HG02885 (cell line): ENCODE results near the gene TBC1D25.
A peak's percentile ranks its signal among the peaks of the same experiment; 100 is the strongest.
"Not testable (repeated sequence)": the region's sequence is repeated elsewhere in the genome, so short reads cannot be mapped to it uniquely, and the experiment has no call there.

Source experiments
- ATAC-seq: cut with Tn5 transposase; IDR thresholded peaks from one replicate; pipeline ENCODE4 v1.9.1; 2021; ENCODE audit warnings: mild to moderate bottlenecking; ENCODE audit not compliant: unreplicated experiment, poor library complexity

The TBC1D25 gene

GRCh38 chrX:48555731-48556325 lies 16.3 kb downstream of the TBC1D25 start:
- not testable (repeated sequence) for ATAC-seq

- no peak for ATAC-seq
Observed at GRCh38 chrX:48558271-48558670, 18.8 kb downstream of the TBC1D25 start.

DNA sequence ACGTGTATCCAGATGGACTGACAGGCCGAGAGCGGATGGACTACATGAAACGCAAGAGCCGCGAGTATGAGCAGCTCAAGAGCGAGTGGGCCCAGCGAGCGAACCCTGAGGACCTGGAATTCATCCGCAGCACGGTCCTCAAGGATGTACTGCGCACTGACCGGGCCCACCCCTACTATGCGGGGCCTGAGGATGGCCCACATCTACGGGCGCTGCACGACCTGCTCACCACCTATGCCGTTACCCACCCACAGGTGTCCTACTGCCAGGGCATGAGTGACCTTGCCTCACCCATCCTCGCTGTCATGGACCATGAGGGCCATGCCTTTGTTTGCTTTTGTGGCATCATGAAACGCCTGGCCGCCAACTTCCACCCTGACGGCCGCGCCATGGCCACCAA lies 20.1 kb downstream of the TBC1D25 start:
- no peak for ATAC-seq

GRCh38 chrX:48560056-48560455 lies 20.5 kb downstream of the TBC1D25 start:
- ATAC-seq: no peak

DNA sequence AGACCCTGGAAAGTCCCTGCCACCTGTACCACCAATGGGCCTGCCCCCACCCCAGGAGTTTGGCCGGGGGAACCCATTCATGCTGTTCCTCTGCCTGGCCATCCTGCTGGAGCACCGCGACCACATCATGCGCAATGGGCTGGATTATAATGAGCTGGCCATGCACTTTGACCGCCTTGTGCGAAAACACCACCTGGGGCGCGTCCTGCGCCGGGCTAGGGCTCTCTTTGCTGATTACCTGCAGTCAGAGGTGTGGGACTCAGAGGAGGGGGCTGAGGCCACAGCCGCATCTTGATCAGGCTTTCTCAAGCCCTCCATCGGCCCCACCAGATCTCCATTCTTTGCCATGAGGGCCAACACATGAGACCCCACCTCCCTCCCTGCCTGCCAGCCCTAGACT lies 21.2 kb downstream of the TBC1D25 start:
- no peak for ATAC-seq

- peak; percentile 39 for ATAC-seq
Observed at GRCh38 chrX:48569958-48570357, 30.4 kb downstream of the TBC1D25 start.

DNA sequence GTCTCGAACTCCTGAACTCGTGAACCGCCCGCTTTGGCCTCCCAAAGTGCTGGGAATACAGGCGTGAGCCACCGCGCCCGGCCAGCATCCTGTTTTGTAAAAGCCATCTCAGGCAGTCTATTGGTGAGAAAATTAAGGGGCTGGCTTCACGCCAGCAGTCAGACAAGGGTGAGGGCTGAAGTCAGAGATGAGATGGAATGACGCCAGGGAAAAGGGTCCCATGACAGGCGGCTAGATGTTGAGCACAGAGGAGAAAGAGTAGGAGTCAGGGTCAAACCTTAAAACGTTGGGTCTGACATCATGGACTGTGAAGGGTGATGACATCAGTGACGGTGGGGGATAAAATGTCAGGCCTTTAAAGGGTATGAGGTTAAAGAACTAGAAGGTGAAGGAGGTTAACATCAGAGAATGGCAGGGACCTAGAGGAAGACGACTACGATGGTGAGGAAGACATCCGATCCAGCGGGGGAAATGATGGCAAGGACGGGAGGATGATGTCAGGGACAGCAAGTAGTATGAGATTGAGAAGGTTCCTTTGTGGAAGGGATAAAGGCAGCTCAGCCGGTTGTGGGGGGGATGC lies 34.3 kb downstream of the TBC1D25 start:
- no peak for ATAC-seq

DNA sequence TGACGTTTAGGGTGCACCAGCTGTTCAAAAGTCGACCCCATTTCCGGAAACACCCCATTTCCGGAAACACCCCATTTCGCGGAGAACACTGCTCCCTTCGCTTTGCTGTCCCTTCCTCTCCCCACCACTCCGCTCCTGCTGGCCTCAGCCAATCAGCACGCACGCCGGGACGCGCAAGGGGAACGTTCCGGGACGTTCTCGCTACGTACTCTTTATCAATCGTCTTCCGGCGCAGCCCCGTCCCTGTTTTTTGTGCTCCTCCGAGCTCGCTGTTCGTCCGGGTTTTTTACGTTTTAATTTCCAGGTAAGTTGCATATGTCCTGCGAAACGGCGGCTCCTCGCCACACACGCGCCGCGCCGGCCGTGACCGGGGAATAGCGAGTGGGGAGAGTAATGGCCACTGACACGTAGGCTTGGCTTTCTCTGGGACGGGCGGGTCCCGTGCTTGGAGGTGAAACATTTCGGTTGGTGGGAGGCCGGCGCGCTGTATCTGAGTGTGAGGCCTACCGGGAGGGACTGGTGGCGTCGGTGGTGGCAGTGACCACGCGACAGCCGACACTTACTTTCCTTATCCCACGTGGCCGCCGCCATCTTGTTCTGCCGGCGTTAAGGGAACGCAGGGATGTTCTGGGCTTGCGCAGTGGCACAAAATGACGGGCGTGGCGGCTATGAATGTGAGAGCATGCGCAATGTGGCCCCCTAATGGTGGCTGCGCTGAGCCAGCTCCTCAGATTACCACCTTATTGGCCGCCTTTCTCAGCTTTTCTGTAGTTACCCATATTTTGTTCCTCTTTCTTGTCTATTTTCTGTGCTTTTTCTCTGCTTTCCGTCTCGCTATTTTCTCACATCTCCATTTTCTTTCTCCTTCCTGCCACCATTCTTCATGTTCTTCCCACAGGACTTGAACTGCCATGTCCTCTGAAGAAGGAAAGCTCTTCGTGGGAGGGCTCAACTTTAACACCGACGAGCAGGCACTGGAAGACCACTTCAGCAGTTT lies 35.1 kb downstream of the TBC1D25 start, which contains the start of gene RBM3:
TSS of gene RBM3 (plus strand) at position 215 of the 997 bp plus-strand sequence. CDS start at position 912, 697 bp downstream.
- ATAC-seq: peak; percentile 87

DNA sequence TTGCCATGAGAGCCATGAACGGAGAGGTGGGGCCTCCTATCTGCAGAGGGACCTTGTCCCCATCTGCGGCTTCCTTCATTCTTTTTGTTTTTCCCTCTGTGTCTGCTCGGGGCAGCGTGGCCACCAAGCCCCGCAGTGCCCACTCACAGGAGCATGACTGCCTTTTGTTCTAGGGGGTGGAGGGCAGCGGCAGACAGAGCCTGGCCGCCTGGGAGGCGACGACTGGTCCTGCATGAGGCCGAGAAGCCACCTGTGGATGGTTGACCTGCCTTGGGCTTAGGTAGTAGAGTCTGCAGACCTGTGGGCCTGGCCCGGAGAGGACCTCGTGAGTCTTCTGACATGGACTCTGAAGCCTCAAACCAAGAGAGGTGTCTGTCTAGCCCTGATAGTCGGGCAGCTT lies 36.1 kb downstream of the TBC1D25 start:
- ATAC-seq: no peak

GRCh38 chrX:48576108-48576507 lies 36.6 kb downstream of the TBC1D25 start:
- no peak for ATAC-seq

DNA sequence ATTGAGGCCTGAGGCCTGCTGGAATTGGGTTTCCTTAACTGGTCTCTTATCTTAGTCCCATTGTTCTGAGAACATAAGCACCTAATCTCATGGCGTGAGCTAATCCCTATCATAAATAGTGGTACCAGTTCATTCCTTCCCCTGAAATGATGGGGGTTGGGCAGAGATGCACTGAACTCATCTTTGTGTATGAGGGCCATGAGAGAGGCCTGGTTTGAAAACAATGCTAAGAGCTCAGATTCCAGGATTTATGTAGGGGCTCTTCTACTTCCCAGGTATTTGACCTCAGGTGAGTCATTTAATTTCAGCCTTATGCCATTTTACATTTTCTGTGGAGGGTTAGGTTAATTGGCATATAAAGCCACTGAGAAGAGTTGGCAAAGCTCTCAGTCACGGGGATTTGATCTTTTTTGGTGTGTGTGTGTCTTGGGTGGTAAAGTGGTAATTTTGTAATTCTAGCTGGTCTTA lies 39.2 kb downstream of the TBC1D25 start:
- no peak for ATAC-seq

- no peak for ATAC-seq
Observed at GRCh38 chrX:48579259-48579658, 39.7 kb downstream of the TBC1D25 start.

DNA sequence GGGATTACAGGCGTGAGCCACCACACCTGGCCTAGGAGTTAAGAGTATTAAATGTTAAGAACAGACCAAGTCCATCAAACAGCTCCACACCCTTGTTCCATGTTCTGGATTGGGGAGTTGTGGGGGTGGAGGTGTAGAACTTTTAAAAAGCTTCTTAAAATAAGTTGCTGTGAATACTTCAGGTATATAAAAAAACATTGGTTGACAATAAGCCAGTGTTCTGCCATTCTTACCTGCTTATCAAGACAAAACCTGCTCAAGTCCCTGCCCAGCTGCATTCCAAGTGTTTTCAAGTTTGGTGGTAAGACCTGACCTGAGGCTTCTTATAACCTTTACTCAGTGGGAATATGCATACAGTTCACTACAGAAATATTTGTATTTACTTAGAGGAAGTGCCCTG lies 41.1 kb downstream of the TBC1D25 start:
- ATAC-seq: no peak

DNA sequence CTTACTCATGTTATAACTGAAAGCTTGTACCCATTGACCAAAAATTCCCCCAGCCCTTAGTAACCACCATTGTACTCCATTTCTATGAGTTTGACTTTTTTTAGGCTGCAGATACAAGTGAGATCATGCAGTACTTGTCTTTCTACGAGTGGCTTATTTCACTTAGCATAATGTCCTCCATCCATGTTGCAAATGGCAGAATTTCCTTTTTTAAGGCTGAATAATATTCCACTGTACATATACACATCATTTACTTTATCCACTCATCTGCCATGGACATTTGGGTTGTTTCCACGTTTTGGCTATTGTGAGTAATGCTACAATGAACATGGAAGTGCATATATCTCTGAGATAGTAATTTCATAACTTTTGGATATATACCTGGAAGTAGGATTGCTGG lies 45.2 kb downstream of the TBC1D25 start:
- no peak for ATAC-seq

DNA sequence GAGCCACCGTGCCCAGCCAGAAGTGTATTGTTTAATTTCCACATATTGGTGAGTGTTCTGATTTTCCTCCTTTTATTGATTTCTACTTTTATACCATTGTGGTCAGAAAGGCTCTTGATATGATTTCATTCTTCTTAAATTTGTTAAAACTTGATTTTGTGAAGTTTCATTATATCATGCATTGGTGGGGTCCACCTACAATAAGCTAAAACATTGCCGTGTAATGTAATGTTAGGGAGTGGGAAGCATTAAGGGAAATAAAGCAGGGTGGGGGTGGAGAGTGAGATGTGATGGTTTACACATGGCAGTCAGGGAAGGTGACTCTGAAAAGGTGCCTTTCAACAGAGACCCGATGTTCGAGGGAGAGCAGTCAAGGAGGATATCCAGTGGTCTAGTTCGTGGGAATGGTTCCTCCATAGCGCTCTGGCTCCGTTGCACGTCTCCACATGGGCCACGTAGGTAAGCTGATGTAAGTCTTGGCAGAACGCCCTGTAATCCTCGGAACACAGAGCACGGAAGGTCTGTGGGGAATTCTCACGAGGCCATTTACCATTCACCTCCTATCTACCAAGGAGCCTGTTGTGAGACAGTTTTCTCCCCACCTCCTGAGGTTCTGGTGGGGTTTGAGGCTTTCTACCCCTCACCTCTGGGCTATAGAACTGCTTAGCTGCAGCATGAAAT lies 50.1 kb downstream of the TBC1D25 start:
- no peak for ATAC-seq

DNA sequence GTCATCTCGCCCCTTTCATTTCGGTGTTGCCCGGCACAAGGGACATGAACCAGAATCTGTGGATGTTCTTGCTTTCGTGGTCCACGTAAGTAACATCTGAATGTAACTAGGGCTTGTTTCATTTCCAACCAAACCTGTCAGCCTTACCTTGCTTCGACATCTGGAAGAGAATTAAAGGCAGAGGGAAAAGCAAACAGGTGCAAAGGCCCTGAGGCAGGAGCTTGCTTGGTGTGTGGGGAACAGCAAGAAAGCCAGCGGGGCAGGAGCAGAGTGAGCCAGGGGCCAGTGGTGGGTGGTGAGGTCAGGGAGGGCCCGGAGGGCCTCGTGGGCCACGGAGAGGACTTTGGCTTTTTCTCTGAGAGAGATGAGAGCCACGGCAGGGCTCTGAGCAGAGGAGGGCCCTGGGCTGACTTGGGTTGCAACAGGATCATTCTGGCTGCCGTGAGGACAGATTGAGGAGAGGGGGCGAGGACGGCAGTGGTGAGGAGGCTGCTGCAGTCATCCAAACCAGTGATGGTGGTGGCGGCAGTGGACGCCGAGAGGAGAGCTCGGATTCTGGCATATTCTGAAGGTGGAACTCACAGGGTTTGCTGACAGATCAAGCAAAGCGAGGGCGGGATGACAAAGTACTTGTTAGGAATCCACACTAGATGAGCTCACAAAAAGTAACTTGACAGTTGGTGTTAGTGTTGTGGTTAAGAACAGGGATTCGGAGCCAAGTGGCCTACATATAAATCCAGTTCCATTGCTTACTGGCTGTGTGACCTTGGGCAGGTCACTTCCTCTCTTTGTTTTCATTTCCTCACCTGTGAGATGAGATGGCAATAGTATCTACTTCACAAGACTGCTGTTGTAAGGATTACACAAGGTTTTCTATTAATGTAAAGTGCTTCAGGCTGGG lies 50.9 kb downstream of the TBC1D25 start:
- ATAC-seq: no peak

- no peak for ATAC-seq
Observed at GRCh38 chrX:48591255-48591791, 51.8 kb downstream of the TBC1D25 start.

DNA sequence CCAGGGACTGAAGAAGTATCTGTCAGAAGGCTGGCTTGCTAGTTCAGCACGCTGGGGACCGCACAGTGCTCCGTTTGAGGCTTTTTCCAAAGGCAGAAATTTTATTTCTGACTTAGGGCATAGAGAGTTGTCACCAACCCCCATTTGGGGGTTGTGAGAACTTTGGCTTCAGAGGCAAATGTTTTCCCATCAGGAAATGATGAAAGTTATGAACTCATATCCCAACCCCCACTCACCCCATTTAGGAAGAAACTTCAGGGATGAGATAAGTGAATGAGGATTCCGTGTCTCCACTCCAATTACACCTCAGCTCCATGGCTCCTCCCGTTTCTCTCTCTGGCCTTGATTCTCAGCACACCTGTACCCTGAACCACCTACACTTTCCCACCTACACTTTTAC lies 53.5 kb downstream of the TBC1D25 start:
- ATAC-seq: no peak

- no peak for ATAC-seq
Observed at GRCh38 chrX:48595929-48596328, 56.4 kb downstream of the TBC1D25 start.
